Endothelial cell of umbilical vein (primary cell): ENCODE measurements around the gene S100A14. TPM values are rescaled to one million over a fixed set of nuclear protein-coding genes. Genes with fewer than 3 reads are reported as not detected.

Experiments used
- BruUV-seq: library from RNA; stranded (reverse); fragments of 400-500 nt; replicated peaks from 2 replicates; lab custom pipeline; 2021; lab: Mats Ljungman, UMichigan
- CTCF ChIA-PET: fragments of 300-600, 350-600 bp; sonication (Branson Sonifier 250); formaldehyde crosslinking; loops from one replicate; lab custom pipeline; 2021; ENCODE audit warnings: antibody characterized with exemption, inconsistent platforms; lab: Charles Lee
- POLR2A ChIA-PET: fragments of 300-600, 350-600 bp; sonication (Branson Sonifier 250); formaldehyde crosslinking; loops from one replicate; lab custom pipeline; 2021; ENCODE audit warnings: antibody characterized with exemption, inconsistent platforms; lab: Charles Lee
- DNase-seq: peaks from one replicate; pipeline ENCODE4 v3.0.0-alpha.2; 2011; ENCODE audit warnings: low read depth, low spot score
- FAIRE-seq: peaks from 2 replicates; lab custom pipeline; 2011; peaks lifted over from hg19 to GRCh38; lab: Jason Lieb, UNC
- H2AFZ ChIP-seq: 2 replicates; pipeline ENCODE4 v1.6.0; 2012; ENCODE audit warnings: low read depth, low read length, control low read depth, inconsistent platforms
- H3K27ac ChIP-seq: 2 replicates; pipeline ENCODE4 v1.5.1; 2011; ENCODE audit warnings: low read depth, mild to moderate bottlenecking, control low read depth, low read length, moderate library complexity; ENCODE audit not compliant: insufficient read depth
- H3K27me3 ChIP-seq, 2 experiments: 2 replicates each; pipeline versions ENCODE4 v1.6.0 to v1.6.1; 2011; ENCODE audit warnings: low read length in 2 of 2, mixed read lengths in 1 of 2; ENCODE audit not compliant: control insufficient read depth in 2 of 2, insufficient read depth in 2 of 2
- H3K36me3 ChIP-seq, 2 experiments: 2 replicates in 1 of 2; 3 replicates in 1 of 2; pipeline ENCODE4 v1.5.1; 2011; ENCODE audit warnings: low read length in 2 of 2, mild to moderate bottlenecking in 1 of 2, moderate library complexity in 1 of 2; ENCODE audit not compliant: control insufficient read depth in 2 of 2, insufficient read depth in 2 of 2; ENCODE audit errors: extremely low read depth in 1 of 2
- H3K4me1 ChIP-seq: 3 replicates; pipeline ENCODE4 v1.5.1; 2011; ENCODE audit warnings: mild to moderate bottlenecking, low read length; ENCODE audit not compliant: control insufficient read depth, insufficient read depth; ENCODE audit errors: extremely low read depth
- H3K4me2 ChIP-seq: 2 replicates; pipeline ENCODE4 v1.6.1; 2011; ENCODE audit warnings: low read length, control low read depth, mixed read lengths; ENCODE audit not compliant: insufficient read depth
- H3K4me3 ChIP-seq, 3 experiments: fragments of 200-600 bp in 1 of 3; sonication (generic), shearing (Covaris generic) in 1 of 3; replicated peaks in 1 of 3; 2 replicates each; pipeline ENCODE4 v1.5.1; 2011 to 2016; ENCODE audit warnings: control low read depth in 3 of 3, low read length in 3 of 3, mild to moderate bottlenecking in 2 of 3, inconsistent platforms in 1 of 3, low read depth in 1 of 3, moderate library complexity in 1 of 3; ENCODE audit not compliant: insufficient read depth in 1 of 3
- H3K79me2 ChIP-seq: 2 replicates; pipeline ENCODE4 v1.6.0; 2012; ENCODE audit warnings: low read length, inconsistent platforms; ENCODE audit not compliant: control insufficient read depth, insufficient read depth
- H3K9ac ChIP-seq: replicated peaks from 2 replicates; pipeline ENCODE3; 2011; ENCODE audit warnings: low read length, control low read depth; ENCODE audit not compliant: insufficient read depth; ENCODE audit errors: extremely low read depth
- H3K9me1 ChIP-seq: replicated peaks from 3 replicates; pipeline ENCODE4 v1.6.0; 2011; ENCODE audit warnings: mild to moderate bottlenecking, low read length; ENCODE audit not compliant: control insufficient read depth, insufficient read depth; ENCODE audit errors: extremely low read depth
- H3K9me3 ChIP-seq: replicated peaks from 2 replicates; pipeline ENCODE4 v1.5.1; 2012; ENCODE audit warnings: low read length, inconsistent platforms; ENCODE audit not compliant: control insufficient read depth, insufficient read depth
- H4K20me1 ChIP-seq: replicated peaks from 2 replicates; pipeline ENCODE3; 2011; ENCODE audit warnings: mild to moderate bottlenecking, low read length; ENCODE audit not compliant: control insufficient read depth, insufficient read depth; ENCODE audit errors: extremely low read depth
- EZH2 ChIP-seq: IDR thresholded peaks from 2 replicates; pipeline ENCODE4 v1.6.1; 2012; ENCODE audit warnings: borderline replicate concordance, low read depth, mild to moderate bottlenecking, moderate library complexity, low read length, inconsistent platforms; ENCODE audit not compliant: severe bottlenecking
- GATA2 ChIP-seq: IDR thresholded peaks from 2 replicates; pipeline ENCODE4 v1.7.0; 2011; ENCODE audit warnings: low read depth, mild to moderate bottlenecking, moderate library complexity, mixed read lengths, low read length; ENCODE audit not compliant: insufficient read length, insufficient read depth
- MYC ChIP-seq: IDR thresholded peaks from one replicate; pipeline ENCODE4 v1.6.1; 2011; ENCODE audit warnings: mild to moderate bottlenecking, low read depth, low read length
- POLR2A ChIP-seq: IDR thresholded peaks from 2 replicates; pipeline ENCODE4 v1.6.1; 2012; ENCODE audit warnings: low read depth, mild to moderate bottlenecking, control low read depth, low read length
- dilution Hi-C: fragments of 300-500 bp; cut with MboI; formaldehyde crosslinking; loops from one replicate; pipeline ENCODE4 v1.15.0; 2019; ENCODE audit warnings: low sequenced_read_pairs; ENCODE audit not compliant: extremely low pct_ligation_motif_present
- intact Hi-C: fragments of 100-400 bp; cut with micrococcal nuclease; formaldehyde crosslinking; loops from one replicate; pipeline ENCODE4 v1.10.0; 2022
- polyA plus RNA-seq, 4 experiments: library from polyadenylated mRNA; depleted of rRNA in 3 of 4; stranded (reverse) in 3 of 4; unstranded in 1 of 4; fragments of >200 nt; gene quantifications; 2 replicates each; pipeline versions ENCODE4 v1.2.1 to v1.2.3, GENCODE V29; 2011 to 2012; ENCODE audit warnings: missing spikeins in 1 of 4
- total RNA-seq: library from RNA; stranded (reverse); gene quantifications from 2 replicates; pipeline ENCODE4 v1.2.3, GENCODE V29; 2021
- TF ChIP-seq, protein P1 (sequence below): IDR thresholded peaks from 2 replicates; pipeline ENCODE4 v1.6.1; 2011; ENCODE audit not compliant: insufficient read depth, insufficient read length

S100A14 gene
- total and polyA plus RNA-seq, 2 donors (not counting 3 experiments of a cell fraction or from before 2014, with no cell fraction given) = 0.10 TPM; not detected in 1

DNA sequence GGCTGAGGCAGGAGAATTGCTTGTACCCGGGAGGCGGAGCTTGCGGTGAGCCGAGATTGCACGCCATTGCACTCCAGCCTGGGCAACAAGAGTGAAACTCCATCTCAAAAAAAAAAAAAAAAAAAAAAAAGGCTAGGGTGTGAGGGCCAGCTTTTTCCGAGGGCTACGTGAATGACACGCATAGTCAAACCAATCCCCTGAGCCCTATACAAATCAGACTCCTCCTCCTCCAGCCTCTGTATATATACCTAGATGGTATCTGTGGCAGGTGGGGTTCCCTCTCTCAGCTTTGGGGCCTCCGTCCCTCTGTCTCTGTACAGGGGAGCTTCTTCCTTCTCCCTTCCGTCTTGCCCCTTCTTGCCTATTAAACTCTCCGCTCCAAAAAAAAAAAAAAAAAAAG lies 9.9 kb downstream of the S100A14 start:
- BruUV-seq = no TSS peak
- POLR2A ChIA-PET = interaction anchor here (0.6 to 4.9 kb wide), 8 partner anchors 8 to 370 kb away, joined by 3 to 28 read pairs (median 7); partner anchors contain the start of genes CHTOP and S100A14

DNA sequence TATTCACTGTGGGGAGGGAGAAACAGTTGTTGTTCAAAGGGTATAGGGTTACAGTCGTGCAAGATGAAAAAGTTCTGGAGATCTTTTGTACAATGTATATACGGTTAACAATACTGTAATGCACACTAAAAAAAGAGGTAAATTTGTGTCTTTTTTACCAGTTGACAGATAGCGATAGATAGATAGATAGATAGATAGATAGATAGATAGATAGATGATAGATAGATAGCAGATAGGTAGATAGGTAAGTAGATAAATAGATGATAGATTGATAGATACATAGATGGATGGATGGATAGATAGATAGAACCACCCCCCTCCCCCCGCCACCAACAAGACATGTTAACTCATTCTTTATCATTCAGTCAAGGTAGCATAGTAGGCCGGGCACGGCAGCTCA lies 13.4 kb downstream of the S100A14 start:
- Histone ChIP-seq H3K4me2 (no peak overlapping the region), H3K79me2 (peaks cover 14% of the 10 kb centered on the region), H3K9me3 (no peaks in the 10 kb centered on the region), H3K4me3 (no peak overlapping the region), H3K27ac (no peak overlapping the region), H4K20me1 (no peaks in the 10 kb centered on the region), H3K9ac (no peak overlapping the region), H3K27me3 (no peaks in the 10 kb centered on the region), H2AFZ (no peak overlapping the region), H3K4me1 (peaks cover 29% of the 10 kb centered on the region), H3K9me1 (no peaks in the 10 kb centered on the region), H3K36me3 (peaks cover 12 to 13% of the 10 kb centered on the region in 2 experiments)
- POLR2A ChIA-PET = interaction anchor here (2.4 kb wide), 1 partner anchor 24 kb away, joined by 11 read pairs; the partner anchor contains the start of gene S100A13
- DNase-seq (no peak), FAIRE-seq (no peak)
- BruUV-seq = no TSS peak
- TF ChIP-seq POLR2A (peak; percentile 11), GATA2 (no peak), EZH2 (no peak)
- dilution Hi-C loops = no loop called here
- intact Hi-C loops = no loop called here
- CTCF ChIA-PET = interaction anchor here (1.4 to 2.5 kb wide), 2 partner anchors 10 to 31 kb away, joined by 5 to 9 read pairs; partner anchors contain the start of gene S100A16

More for the DNA sequence above, 9.9 kb downstream of the S100A14 start:
- Histone ChIP-seq H3K9me3 (no peaks in the 10 kb centered on the region), H3K36me3 (peaks cover 13% of the 10 kb centered on the region in 2 experiments), H3K27me3 (no peaks in the 10 kb centered on the region), H3K9ac (peak overlapping the region; percentile 9), H3K27ac (no peak overlapping the region), H3K79me2 (peaks cover 27% of the 10 kb centered on the region), H2AFZ (no peak overlapping the region), H3K4me2 (no peak overlapping the region), H4K20me1 (no peaks in the 10 kb centered on the region), H3K4me3 (no peak overlapping the region), H3K9me1 (no peaks in the 10 kb centered on the region), H3K4me1 (peaks cover 39% of the 10 kb centered on the region)
- dilution Hi-C loops = no loop called here
- DNase-seq (no peak), FAIRE-seq (no peak)
- CTCF ChIA-PET = interaction anchor here (2.2 to 7.7 kb wide), 3 partner anchors 21 to 34 kb away, joined by 13 to 54 read pairs (median 42); partner anchors contain the start of genes CHTOP, S100A1 and S100A13
- TF ChIP-seq MYC (no peak), EZH2 (no peak), GATA2 (no peak)
- TF ChIP-seq, protein P1, sequence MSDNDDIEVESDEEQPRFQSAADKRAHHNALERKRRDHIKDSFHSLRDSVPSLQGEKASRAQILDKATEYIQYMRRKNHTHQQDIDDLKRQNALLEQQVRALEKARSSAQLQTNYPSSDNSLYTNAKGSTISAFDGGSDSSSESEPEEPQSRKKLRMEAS = no peak
- intact Hi-C loops = no loop called here
